ENCODE results near the gene SELENOO.

Gene SELENOO

GRCh38 chr22:50160947-50161346 lies 39.9 kb upstream of the SELENOO start:
- no peak for TF ChIP-seq NFIC (IDR thresholded peaks at IDR 0.05)
- TF ChIP-seq TEAD4 (IDR thresholded peaks at IDR 0.05) = no peak
- TF ChIP-seq ZBTB7A (IDR thresholded peaks at IDR 0.05; ENCODE audit: low read depth) = no peak
- TF ChIP-seq YY1 (IDR thresholded peaks at IDR 0.05; ENCODE audit: low read depth) = no peak

DNA sequence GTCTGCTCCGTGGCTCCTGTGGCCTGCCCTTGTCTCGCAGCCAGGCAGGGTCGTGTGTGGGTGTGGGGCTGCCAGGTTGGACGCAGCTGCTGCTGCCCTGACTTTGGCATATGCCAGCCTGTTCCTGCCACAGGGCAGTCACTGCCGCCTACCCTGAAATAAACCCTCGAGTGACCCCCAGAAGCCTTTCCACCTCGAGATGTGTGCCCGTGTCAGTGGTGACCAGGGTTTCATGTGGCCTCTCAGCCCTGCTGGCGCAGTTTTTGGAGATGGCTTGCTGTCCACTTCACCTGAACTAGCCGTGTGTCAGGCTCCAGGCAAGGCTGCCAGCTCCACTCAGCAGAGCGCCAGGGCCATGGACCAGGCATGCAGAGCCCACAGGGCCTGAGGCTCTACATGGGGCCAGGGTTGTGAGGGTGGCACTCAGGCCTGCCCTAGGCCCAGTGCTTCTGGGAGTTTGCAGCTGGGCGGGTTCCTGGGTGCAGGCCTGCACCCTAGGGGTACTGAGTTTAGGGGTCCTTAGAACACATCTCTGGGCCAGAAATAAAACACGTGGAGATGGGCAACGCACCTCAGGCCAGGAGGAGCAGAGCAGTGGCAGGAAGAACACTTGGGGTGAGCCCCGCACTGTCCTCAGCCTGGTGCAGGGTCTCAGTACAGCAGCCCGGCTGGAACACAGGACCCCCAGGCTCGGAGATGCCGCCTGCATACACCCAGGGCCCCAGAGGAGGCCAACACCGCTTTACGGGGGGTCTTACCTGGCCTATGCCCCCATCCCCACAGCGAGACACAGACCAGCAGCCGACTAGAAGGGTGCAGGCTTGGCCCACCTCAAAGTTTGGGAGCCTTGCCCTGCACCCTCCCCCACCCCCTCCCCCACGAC lies 39.1 kb upstream of the SELENOO start:
- TF ChIP-seq CREB1 (IDR thresholded peaks at IDR 0.05; ENCODE audit: low read depth) (no peak), USF1 (IDR thresholded peaks at IDR 0.05) (no peak), RAD21 (IDR thresholded peaks at IDR 0.05; ENCODE audit: low read depth) (no peak)

DNA sequence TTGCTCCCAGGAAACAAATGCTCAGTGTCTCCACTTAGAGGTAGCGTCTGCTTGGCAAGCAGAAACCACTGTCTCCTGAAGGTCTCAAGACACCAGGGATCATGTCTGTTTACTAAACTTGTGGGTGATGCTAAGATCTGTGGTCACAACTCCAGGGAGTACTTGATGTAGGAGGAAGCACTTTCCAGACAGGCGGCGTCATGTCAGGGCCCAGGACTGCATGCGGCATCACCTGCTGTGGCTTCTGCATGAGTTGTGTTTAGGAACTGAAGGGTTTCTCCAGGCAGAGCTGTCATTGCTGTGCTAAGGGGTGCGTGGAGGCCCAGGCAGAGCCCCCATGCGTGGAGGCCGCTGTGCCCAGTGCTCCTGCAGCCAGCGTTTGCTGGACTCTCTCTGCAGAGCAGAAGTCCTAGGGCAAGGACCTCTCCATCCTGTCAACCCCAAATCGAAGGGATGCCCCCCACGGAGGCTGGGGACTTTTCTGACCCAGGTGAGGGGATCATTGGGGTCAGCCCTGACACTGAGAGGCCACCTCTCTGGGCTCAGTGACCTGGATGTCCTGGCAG lies 38.3 kb upstream of the SELENOO start:
- TF ChIP-seq TEAD4 (IDR thresholded peaks at IDR 0.05) = no peak

- TF ChIP-seq TAF1 (IDR thresholded peaks at IDR 0.05; ENCODE audit: low read depth) (no peak), CREB1 (IDR thresholded peaks at IDR 0.05; ENCODE audit: low read depth) (no peak), EP300 (IDR thresholded peaks at IDR 0.05; ENCODE audit: borderline replicate concordance) (no peak), EGR1 (IDR thresholded peaks at IDR 0.05) (no peak), FOXM1 (IDR thresholded peaks at IDR 0.05; ENCODE audit: borderline replicate concordance, low read depth) (no peak), USF1 (IDR thresholded peaks at IDR 0.05) (no peak), CEBPB (IDR thresholded peaks at IDR 0.05) (no peak), ZBTB7A (IDR thresholded peaks at IDR 0.05; ENCODE audit: low read depth) (no peak), YY1 (IDR thresholded peaks at IDR 0.05; ENCODE audit: low read depth) (no peak)
- TF ChIP-seq, protein P1, sequence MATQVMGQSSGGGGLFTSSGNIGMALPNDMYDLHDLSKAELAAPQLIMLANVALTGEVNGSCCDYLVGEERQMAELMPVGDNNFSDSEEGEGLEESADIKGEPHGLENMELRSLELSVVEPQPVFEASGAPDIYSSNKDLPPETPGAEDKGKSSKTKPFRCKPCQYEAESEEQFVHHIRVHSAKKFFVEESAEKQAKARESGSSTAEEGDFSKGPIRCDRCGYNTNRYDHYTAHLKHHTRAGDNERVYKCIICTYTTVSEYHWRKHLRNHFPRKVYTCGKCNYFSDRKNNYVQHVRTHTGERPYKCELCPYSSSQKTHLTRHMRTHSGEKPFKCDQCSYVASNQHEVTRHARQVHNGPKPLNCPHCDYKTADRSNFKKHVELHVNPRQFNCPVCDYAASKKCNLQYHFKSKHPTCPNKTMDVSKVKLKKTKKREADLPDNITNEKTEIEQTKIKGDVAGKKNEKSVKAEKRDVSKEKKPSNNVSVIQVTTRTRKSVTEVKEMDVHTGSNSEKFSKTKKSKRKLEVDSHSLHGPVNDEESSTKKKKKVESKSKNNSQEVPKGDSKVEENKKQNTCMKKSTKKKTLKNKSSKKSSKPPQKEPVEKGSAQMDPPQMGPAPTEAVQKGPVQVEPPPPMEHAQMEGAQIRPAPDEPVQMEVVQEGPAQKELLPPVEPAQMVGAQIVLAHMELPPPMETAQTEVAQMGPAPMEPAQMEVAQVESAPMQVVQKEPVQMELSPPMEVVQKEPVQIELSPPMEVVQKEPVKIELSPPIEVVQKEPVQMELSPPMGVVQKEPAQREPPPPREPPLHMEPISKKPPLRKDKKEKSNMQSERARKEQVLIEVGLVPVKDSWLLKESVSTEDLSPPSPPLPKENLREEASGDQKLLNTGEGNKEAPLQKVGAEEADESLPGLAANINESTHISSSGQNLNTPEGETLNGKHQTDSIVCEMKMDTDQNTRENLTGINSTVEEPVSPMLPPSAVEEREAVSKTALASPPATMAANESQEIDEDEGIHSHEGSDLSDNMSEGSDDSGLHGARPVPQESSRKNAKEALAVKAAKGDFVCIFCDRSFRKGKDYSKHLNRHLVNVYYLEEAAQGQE (IDR thresholded peaks at IDR 0.05; ENCODE audit: low read depth) = no peak
These were observed 35.2 kb upstream of the SELENOO start for GRCh38 chr22:50165436-50166123.

DNA sequence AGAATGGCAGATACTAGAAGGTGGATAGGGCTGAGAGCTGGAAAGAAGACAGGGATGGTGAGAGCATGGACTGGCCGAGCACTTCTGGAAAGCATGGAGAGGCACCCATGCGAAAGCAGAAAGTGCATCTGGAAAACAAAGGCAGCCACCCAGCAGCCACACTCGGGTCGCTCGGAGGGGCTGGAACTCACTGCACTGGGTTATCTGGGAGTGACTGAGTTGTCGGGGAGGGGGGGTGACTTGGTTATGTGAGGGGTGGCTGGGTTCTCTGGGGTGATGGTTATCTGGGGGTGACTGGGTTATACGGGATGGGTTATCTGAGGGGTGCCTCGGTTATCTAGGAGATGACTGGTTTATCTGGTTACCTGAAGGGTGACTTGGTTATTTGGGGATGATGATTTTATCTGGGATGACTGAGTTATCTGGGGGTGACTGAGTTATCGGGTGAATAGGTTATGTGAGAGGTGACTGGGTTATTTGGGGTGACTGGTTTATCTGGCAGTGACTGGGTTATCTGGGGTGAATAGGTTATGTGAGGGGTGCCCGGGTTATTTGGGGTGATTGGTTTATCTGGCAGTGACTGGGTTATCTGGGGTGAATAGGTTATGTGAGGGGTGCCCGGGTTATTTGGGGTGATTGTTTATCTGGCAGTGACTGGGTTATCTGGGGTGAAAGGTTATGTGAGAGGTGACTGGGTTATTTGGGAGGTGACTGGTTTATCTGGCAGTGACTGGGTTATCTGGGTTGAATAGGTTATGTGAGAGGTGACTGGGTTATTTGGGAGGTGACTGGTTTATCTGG lies 32.9 kb upstream of the SELENOO start:
- TF ChIP-seq NFIC (IDR thresholded peaks at IDR 0.05) = no peak
- TF ChIP-seq TAF1 (IDR thresholded peaks at IDR 0.05; ENCODE audit: low read depth) = no peak
- TF ChIP-seq USF1 (IDR thresholded peaks at IDR 0.05) = no peak
- TF ChIP-seq EP300 (IDR thresholded peaks at IDR 0.05; ENCODE audit: borderline replicate concordance) = no peak
- no peak for TF ChIP-seq EGR1 (IDR thresholded peaks at IDR 0.05)
- no peak for TF ChIP-seq ZBTB7A (IDR thresholded peaks at IDR 0.05; ENCODE audit: low read depth)

DNA sequence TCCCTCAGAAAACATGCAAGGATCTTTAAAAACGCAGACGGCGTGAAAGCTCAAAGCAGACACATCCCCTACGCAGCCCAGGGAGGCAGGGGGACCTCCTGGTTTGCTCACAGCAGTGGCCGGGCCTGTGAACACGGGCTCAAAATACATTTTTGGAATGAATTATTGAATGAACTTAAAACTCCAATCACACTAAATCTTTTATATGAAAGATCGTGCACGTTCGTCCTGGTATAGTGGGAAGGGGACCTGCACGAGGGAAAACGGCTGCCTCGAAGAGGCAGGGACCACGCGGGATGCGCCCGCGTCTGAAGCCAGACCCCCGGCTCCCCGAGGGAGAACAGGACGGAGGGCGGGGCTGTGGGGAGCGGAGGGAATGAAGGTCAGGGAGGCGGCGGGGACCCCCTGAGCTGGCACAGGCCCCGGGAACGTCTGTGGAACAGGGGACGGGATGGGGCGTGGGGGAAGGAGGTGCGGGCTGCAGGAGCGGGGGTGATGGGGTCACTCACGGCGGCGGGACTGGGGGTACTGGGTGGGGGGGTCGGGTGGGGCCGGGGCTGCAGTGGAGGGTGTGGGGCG lies 31.5 kb upstream of the SELENOO start:
- no peak for TF ChIP-seq ZBTB7A (IDR thresholded peaks at IDR 0.05; ENCODE audit: low read depth)
- no peak for TF ChIP-seq USF1 (IDR thresholded peaks at IDR 0.05)
- no peak for TF ChIP-seq RAD21 (IDR thresholded peaks at IDR 0.05; ENCODE audit: low read depth)
- no peak for TF ChIP-seq MAX (IDR thresholded peaks at IDR 0.05)
- TF ChIP-seq CEBPB (IDR thresholded peaks at IDR 0.05) = no peak
- no peak for TF ChIP-seq TEAD4 (IDR thresholded peaks at IDR 0.05)
- no peak for TF ChIP-seq FOXM1 (IDR thresholded peaks at IDR 0.05; ENCODE audit: borderline replicate concordance, low read depth)
- TF ChIP-seq, protein P1 (IDR thresholded peaks at IDR 0.05; ENCODE audit: low read depth) = no peak
- no peak for TF ChIP-seq CREB1 (IDR thresholded peaks at IDR 0.05; ENCODE audit: low read depth)
- no peak for TF ChIP-seq NFIC (IDR thresholded peaks at IDR 0.05)

Data from Ishikawa (cell line).